HEK293 (cell line): ENCODE measurements around the gene WDR89.

ENCODE experiments used
- KLF1 ChIP-seq: fragments of 450-650 bp; formaldehyde crosslinking; IDR thresholded peaks from 2 replicates; pipeline ENCODE4 v1.5.1; 2016; ENCODE audit warnings: missing biosample characterization, missing genetic modification characterization
- KLF9 ChIP-seq: fragments of 450-650 bp; formaldehyde crosslinking; IDR thresholded peaks from 2 replicates; pipeline ENCODE4 v1.5.1; 2016; ENCODE audit warnings: missing biosample characterization, missing genetic modification characterization, low read depth
- SCRT1 ChIP-seq: fragments of 450-650 bp; formaldehyde crosslinking; IDR thresholded peaks from 2 replicates; pipeline ENCODE4 v1.5.1; 2016; ENCODE audit warnings: missing biosample characterization, missing genetic modification characterization, borderline replicate concordance
- TRIM28 ChIP-seq: IDR thresholded peaks from 2 replicates; pipeline ENCODE4 v1.6.1; 2011; ENCODE audit warnings: low read length, control low read depth, borderline replicate concordance
- ZBTB44 ChIP-seq: fragments of 450-650 bp; IDR thresholded peaks from 2 replicates; pipeline ENCODE4 v1.5.1; 2018; ENCODE audit warnings: missing biosample characterization, mild to moderate bottlenecking, missing genetic modification characterization
- ZBTB8A ChIP-seq: fragments of 450-650 bp; formaldehyde crosslinking; IDR thresholded peaks from 2 replicates; pipeline ENCODE4 v1.5.1; 2016; ENCODE audit warnings: missing biosample characterization, missing genetic modification characterization
- ZFP41 ChIP-seq: fragments of 450-650 bp; formaldehyde crosslinking; IDR thresholded peaks from 2 replicates; pipeline ENCODE4 v1.5.1; 2016; ENCODE audit warnings: missing biosample characterization, missing genetic modification characterization, borderline replicate concordance
- ZNF112 ChIP-seq: fragments of 450-650 bp; formaldehyde crosslinking; IDR thresholded peaks from 2 replicates; pipeline ENCODE4 v1.5.0; 2017; ENCODE audit warnings: missing biosample characterization, missing genetic modification characterization
- ZNF155 ChIP-seq: fragments of 450-650 bp; formaldehyde crosslinking; IDR thresholded peaks from 2 replicates; pipeline ENCODE4 v1.5.1; 2016; ENCODE audit warnings: missing biosample characterization, missing genetic modification characterization
- ZNF202 ChIP-seq: fragments of 450-650 bp; formaldehyde crosslinking; IDR thresholded peaks from 2 replicates; pipeline ENCODE4 v1.5.1; 2016; ENCODE audit warnings: missing biosample characterization, missing genetic modification characterization, borderline replicate concordance
- ZNF239 ChIP-seq: fragments of 450-650 bp; formaldehyde crosslinking; IDR thresholded peaks from 2 replicates; pipeline ENCODE4 v1.5.1; 2016; ENCODE audit warnings: missing biosample characterization, missing genetic modification characterization
- ZNF362 ChIP-seq: fragments of 450-650 bp; formaldehyde crosslinking; IDR thresholded peaks from 2 replicates; pipeline ENCODE4 v1.5.1; 2016; ENCODE audit warnings: missing biosample characterization, missing genetic modification characterization
- ZNF37A ChIP-seq: fragments of 450-650 bp; IDR thresholded peaks from 2 replicates; pipeline ENCODE4 v1.5.1; 2018; ENCODE audit warnings: missing biosample characterization, missing genetic modification characterization
- ZNF391 ChIP-seq: fragments of 450-650 bp; formaldehyde crosslinking; IDR thresholded peaks from 2 replicates; pipeline ENCODE4 v1.5.1; 2016; ENCODE audit warnings: low read depth, missing biosample characterization, missing genetic modification characterization, borderline replicate concordance
- ZNF521 ChIP-seq: fragments of 450-650 bp; formaldehyde crosslinking; IDR thresholded peaks from 2 replicates; pipeline ENCODE4 v1.5.1; 2017; ENCODE audit warnings: missing biosample characterization, mild to moderate bottlenecking, missing genetic modification characterization
- ZNF544 ChIP-seq: fragments of 450-650 bp; formaldehyde crosslinking; IDR thresholded peaks from 2 replicates; pipeline ENCODE4 v1.5.0; 2017; ENCODE audit warnings: missing biosample characterization, missing genetic modification characterization
- ZNF660 ChIP-seq: fragments of 450-650 bp; IDR thresholded peaks from 2 replicates; pipeline ENCODE4 v1.5.1; 2018; ENCODE audit warnings: missing biosample characterization, mild to moderate bottlenecking, missing genetic modification characterization
- ZNF677 ChIP-seq: fragments of 450-650 bp; IDR thresholded peaks from 2 replicates; pipeline ENCODE4 v1.5.0; 2018; ENCODE audit warnings: missing biosample characterization, mild to moderate bottlenecking, missing genetic modification characterization, moderate library complexity
- ZNF768 ChIP-seq: fragments of 450-650 bp; formaldehyde crosslinking; IDR thresholded peaks from 2 replicates; pipeline ENCODE4 v1.5.1; 2018; ENCODE audit warnings: missing biosample characterization, mild to moderate bottlenecking, missing genetic modification characterization
- ZSCAN16 ChIP-seq: fragments of 450-650 bp; formaldehyde crosslinking; IDR thresholded peaks from 2 replicates; pipeline ENCODE4 v1.5.1; 2016; ENCODE audit warnings: missing biosample characterization, missing genetic modification characterization
- ZSCAN23 ChIP-seq: fragments of 450-650 bp; formaldehyde crosslinking; IDR thresholded peaks from 2 replicates; pipeline ENCODE4 v1.5.1; 2016; ENCODE audit warnings: missing biosample characterization, missing genetic modification characterization
- ZSCAN5A ChIP-seq: fragments of 450-650 bp; formaldehyde crosslinking; IDR thresholded peaks from 2 replicates; pipeline ENCODE4 v1.5.1; 2016; ENCODE audit warnings: missing biosample characterization, missing genetic modification characterization
- TF ChIP-seq, protein P1 (sequence below): fragments of 450-650 bp; formaldehyde crosslinking; IDR thresholded peaks from 2 replicates; pipeline ENCODE4 v1.5.1; 2016; ENCODE audit warnings: missing biosample characterization, missing genetic modification characterization
- TF ChIP-seq, protein P2 (sequence below): fragments of 450-650 bp; IDR thresholded peaks from 2 replicates; pipeline ENCODE4 v1.5.1; 2018; ENCODE audit warnings: missing biosample characterization, missing genetic modification characterization
- TF ChIP-seq, protein P3 (sequence below): fragments of 450-650 bp; formaldehyde crosslinking; IDR thresholded peaks from 2 replicates; pipeline ENCODE4 v1.5.1; 2016; ENCODE audit warnings: missing biosample characterization, missing genetic modification characterization
- TF ChIP-seq, protein P4 (sequence below): fragments of 450-650 bp; formaldehyde crosslinking; IDR thresholded peaks from 2 replicates; pipeline ENCODE4 v1.5.1; 2016; ENCODE audit warnings: missing biosample characterization, missing genetic modification characterization

WDR89 gene

GRCh38 chr14:63677891-63678379 lies 36.3 kb upstream of the WDR89 start (continued):
- TF ChIP-seq, protein P1, sequence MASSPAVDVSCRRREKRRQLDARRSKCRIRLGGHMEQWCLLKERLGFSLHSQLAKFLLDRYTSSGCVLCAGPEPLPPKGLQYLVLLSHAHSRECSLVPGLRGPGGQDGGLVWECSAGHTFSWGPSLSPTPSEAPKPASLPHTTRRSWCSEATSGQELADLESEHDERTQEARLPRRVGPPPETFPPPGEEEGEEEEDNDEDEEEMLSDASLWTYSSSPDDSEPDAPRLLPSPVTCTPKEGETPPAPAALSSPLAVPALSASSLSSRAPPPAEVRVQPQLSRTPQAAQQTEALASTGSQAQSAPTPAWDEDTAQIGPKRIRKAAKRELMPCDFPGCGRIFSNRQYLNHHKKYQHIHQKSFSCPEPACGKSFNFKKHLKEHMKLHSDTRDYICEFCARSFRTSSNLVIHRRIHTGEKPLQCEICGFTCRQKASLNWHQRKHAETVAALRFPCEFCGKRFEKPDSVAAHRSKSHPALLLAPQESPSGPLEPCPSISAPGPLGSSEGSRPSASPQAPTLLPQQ (tag by site-specific recombination): peak; percentile 36; the same call in 1 of the 2 replicates
- TF ChIP-seq ZNF202 (no peak), ZBTB8A (tag by site-specific recombination) (peak; percentile 35; the same call in 1 of the 2 replicates), ZNF155 (no peak), ZNF660 (tag by site-specific recombination) (no peak), ZSCAN16 (tag by site-specific recombination) (peak; percentile 95), ZNF768 (no peak), ZBTB44 (tag by site-specific recombination) (peak; percentile 99), TRIM28 (peak; percentile 35; the same call in 1 of the 2 replicates), ZNF391 (tag by site-specific recombination) (no peak; the same call in 1 of the 2 replicates), ZNF677 (tag by site-specific recombination) (no peak), ZSCAN23 (tag by site-specific recombination) (peak; percentile 74; the same call in 1 of the 2 replicates), ZNF239 (tag by site-specific recombination) (peak; percentile 74; the same call in 1 of the 2 replicates), ZNF37A (no peak), SCRT1 (tag by site-specific recombination) (peak; percentile 96), KLF1 (no peak), ZNF544 (tag by site-specific recombination) (no peak), ZNF362 (tag by site-specific recombination) (peak; percentile 84; the same call in 1 of the 2 replicates), ZNF112 (no peak), KLF9 (tag by site-specific recombination) (no peak), ZSCAN5A (tag by site-specific recombination) (no peak), ZNF521 (no peak), ZFP41 (tag by site-specific recombination) (no peak)
- TF ChIP-seq, protein P2, sequence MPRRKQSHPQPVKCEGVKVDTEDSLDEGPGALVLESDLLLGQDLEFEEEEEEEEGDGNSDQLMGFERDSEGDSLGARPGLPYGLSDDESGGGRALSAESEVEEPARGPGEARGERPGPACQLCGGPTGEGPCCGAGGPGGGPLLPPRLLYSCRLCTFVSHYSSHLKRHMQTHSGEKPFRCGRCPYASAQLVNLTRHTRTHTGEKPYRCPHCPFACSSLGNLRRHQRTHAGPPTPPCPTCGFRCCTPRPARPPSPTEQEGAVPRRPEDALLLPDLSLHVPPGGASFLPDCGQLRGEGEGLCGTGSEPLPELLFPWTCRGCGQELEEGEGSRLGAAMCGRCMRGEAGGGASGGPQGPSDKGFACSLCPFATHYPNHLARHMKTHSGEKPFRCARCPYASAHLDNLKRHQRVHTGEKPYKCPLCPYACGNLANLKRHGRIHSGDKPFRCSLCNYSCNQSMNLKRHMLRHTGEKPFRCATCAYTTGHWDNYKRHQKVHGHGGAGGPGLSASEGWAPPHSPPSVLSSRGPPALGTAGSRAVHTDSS (tag by site-specific recombination): no peak
- TF ChIP-seq, protein P3, sequence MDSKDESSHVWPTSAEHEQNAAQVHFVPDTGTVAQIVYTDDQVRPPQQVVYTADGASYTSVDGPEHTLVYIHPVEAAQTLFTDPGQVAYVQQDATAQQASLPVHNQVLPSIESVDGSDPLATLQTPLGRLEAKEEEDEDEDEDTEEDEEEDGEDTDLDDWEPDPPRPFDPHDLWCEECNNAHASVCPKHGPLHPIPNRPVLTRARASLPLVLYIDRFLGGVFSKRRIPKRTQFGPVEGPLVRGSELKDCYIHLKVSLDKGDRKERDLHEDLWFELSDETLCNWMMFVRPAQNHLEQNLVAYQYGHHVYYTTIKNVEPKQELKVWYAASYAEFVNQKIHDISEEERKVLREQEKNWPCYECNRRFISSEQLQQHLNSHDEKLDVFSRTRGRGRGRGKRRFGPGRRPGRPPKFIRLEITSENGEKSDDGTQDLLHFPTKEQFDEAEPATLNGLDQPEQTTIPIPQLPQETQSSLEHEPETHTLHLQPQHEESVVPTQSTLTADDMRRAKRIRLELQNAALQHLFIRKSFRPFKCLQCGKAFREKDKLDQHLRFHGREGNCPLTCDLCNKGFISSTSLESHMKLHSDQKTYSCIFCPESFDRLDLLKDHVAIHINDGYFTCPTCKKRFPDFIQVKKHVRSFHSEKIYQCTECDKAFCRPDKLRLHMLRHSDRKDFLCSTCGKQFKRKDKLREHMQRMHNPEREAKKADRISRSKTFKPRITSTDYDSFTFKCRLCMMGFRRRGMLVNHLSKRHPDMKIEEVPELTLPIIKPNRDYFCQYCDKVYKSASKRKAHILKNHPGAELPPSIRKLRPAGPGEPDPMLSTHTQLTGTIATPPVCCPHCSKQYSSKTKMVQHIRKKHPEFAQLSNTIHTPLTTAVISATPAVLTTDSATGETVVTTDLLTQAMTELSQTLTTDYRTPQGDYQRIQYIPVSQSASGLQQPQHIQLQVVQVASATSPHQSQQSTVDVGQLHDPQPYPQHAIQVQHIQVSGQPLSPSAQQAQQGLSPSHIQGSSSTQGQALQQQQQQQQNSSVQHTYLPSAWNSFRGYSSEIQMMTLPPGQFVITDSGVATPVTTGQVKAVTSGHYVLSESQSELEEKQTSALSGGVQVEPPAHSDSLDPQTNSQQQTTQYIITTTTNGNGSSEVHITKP: no peak
- TF ChIP-seq, protein P4, sequence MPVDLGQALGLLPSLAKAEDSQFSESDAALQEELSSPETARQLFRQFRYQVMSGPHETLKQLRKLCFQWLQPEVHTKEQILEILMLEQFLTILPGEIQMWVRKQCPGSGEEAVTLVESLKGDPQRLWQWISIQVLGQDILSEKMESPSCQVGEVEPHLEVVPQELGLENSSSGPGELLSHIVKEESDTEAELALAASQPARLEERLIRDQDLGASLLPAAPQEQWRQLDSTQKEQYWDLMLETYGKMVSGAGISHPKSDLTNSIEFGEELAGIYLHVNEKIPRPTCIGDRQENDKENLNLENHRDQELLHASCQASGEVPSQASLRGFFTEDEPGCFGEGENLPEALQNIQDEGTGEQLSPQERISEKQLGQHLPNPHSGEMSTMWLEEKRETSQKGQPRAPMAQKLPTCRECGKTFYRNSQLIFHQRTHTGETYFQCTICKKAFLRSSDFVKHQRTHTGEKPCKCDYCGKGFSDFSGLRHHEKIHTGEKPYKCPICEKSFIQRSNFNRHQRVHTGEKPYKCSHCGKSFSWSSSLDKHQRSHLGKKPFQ: peak; percentile 53; the same call in 1 of the 2 replicates
